Measurements from ENCODE around the gene LECT2. TPM values are rescaled to one million over a fixed set of nuclear protein-coding genes. Genes with fewer than 3 reads are reported as not detected.
A peak's percentile ranks its signal among the peaks of the same experiment; 100 is the strongest.

Gene LECT2
- total RNA-seq, 1 experiment from 2014 or later: not detected

DNA sequence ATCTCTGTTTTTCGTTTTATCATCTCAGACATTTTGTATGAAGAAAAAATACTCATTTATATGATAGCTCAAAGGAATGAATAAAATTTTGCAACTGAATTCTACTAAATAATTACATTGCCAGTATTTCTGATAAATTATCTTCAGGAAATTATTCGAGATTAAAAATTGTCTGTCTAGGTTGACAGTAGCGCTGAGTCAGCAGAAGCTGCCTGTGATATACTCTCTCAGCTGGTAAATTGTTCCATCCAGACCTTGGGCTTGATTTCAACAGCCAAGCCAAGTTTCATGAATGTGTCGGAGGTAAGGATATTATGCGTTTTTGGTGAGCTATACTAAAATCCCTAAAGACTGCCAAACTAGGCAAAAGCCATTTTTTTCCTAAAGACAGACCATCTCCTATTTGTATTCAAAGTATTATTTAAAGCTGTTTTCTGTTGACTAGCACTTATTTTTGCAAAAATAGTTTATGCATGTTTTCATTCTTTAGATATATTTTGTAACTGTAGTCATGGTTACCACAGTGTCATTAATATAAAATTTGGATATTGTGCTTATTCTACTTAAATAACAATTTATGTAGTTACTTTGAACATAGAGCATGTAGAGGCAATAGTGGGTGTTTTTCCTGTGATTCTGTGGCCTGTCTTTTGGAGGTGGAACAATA lies 17.4 kb downstream of the LECT2 start:
- DNase-seq (ENCODE audit: low read depth): no peak

- DNase-seq (ENCODE audit: low read depth): no peak
Observed at GRCh38 chr5:135934939-135935338, 19.8 kb downstream of the LECT2 start.

DNA sequence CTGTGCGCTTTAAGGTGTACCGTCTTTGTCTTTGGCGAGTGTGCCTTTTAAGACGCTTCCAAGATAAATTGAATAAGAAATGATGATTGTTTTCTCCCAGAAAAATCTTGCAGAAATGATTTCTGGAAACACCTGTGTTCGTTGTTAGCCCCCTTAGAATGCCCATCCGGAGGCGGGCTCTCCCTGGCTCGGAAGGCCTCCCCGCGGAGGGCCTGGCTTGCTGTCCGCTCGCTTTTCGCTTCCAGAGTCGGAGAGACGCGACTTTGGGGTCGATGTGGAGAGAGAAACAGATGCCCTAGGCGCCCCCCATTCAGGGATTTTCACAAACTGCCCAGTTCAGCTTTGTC lies 23.9 kb downstream of the LECT2 start:
- DNase-seq (ENCODE audit: low read depth): no peak

DNA sequence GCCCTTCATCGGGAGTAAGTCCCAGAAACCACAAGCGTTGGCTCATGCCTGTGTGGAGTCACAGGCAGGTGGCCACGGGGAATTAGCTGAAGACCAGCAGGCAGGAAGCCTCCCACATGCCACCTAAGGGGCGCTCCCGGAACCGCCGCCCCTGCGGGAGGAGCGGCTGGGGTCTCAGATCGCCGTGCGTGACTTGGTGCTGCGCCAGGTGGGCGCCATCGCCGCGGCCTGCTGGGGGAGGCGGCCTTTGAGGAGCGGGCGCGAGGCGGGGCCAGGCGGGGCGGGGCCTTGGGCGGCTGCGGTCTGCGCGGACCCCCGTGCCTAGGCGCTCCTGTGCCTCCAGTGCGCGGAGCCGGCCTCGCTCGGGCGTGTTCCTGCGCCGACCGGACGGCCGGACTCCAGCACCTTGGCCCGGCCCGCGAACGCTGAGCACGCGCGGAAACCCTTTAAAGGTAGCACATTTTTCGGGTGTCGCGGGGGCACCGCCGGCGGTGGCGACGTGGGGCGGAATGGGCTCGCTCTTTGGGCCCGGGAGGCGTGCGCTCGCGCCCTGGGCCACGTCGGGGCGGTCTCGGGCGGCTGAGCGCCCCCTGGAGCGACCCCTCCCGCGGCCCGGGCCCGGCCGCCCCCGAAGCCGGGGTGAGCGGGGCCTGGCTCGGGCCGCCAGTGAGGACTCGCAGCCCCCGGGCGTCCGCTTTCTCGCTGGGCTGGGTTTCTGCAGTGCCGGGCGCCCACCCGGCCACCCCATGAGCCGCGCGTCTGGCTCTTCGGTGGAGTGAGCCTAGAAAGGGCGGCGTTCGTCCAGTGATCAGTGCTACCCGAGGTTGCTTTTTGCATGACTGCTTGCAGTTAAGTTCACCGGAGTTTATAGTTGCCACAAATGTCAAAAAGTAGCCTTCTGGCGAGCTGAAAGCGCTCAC lies 24.5 kb downstream of the LECT2 start:
- DNase-seq (ENCODE audit: low read depth): no peak

DNA sequence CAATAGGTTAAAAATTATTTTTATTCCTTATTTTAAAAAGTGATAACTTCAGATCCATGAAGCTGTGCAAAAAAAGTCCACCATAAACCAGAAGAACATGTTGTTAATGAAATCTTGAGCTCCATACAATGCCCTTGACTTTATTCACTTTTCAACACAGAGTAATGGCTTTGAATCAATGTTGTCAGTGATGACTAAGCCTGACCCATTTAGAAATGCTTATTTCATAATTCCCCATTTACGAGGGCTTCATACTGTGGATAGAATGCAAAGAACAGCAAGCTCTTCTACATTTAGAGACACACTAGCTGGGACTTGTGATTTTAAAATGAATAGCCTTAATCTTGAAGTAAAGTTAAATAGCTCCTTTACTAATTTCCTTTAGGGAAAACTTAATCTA lies 33.4 kb downstream of the LECT2 start:
- DNase-seq (ENCODE audit: low read depth): peak; percentile 48

DNA sequence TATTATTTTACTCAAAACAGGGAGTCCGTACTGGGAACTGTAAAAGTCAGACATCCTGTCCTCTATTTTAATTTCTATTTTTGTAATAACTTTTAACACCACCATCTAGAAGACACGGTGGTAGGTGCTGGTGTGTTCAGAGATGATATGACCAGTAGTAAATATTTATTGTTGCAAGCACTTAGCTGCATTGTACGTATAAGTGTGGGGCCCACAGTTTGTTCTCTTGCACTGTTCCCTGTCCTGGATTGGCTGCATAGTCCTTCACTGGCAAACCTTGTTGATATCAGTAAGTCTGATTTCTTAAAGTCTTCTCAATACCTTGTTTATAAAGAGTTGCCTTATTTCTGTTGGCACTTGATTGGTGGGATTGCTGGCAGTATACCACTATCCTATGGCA lies 34.6 kb downstream of the LECT2 start:
- no peak for DNase-seq (ENCODE audit: low read depth)

- no peak for DNase-seq (ENCODE audit: low read depth)
Observed at GRCh38 chr5:135916638-135917263, 38.0 kb downstream of the LECT2 start.

GRCh38 chr5:135915466-135916001 lies 39.2 kb downstream of the LECT2 start:
- DNase-seq (ENCODE audit: low read depth): no peak

DNA sequence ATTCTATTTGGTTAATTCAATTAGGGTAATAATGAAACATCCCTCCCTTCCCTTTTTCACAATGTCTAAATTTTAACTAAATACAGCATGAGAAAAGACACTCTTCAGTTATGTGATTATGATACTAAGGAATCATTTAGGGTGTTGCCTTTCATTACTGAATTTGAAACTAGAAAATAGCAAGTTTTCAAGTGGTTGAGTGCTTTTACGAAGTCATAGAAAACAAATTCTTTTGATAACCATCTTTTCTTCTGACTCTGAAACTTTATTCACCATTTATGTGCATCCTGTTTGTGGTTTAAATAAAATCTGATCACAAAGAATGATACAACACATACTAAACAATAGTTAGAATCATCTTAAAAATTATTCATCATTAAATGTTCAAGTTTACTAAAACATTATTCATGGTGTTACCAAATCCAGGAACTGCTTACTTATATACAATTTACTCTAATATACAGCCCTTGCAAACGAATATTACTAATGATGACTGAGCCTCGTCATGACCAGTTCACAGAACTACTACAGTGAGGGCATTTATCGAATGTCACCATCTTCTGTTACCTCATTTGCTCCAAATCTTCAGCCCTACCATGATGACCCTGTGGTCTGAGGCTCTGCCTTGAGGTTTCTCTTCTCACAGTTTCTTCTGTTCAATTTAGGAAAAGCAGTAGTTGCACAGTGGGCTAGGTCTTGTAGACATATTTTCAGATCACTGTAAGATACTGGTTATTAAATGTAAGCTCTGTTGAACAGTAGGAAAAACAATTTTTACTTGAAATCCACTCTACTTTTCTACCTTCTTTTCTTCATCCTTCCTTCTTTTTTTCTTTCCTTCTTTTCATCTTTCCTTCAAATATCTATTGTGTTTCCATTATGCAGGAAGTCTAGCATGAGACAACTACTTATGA lies 40.8 kb downstream of the LECT2 start:
- no peak for DNase-seq (ENCODE audit: low read depth)

- no peak for DNase-seq (ENCODE audit: low read depth)
Observed at GRCh38 chr5:135905144-135905543, 49.6 kb downstream of the LECT2 start.

- no peak for DNase-seq (ENCODE audit: low read depth)
Observed at GRCh38 chr5:135901633-135902032, 53.1 kb downstream of the LECT2 start.

DNA sequence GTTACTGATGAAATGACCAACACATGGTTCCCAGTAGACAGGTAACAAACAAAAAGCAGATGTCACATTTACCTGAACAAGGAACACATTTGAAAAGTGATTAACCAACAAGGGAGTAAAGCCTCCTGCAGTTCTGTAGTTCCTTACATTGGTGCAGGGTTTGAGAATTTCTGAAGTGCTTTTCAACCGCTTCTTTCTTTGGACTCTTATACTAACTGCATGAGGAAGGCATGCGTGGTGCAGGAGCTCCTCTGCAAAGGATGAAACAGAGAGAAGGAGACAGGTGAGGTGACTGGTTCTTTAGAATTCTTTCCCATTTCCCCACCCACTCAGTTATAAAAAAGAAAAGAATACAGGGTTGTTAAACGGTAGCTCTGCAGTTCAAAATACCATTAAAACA lies 54.5 kb downstream of the LECT2 start:
- no peak for DNase-seq (ENCODE audit: low read depth)

DNA sequence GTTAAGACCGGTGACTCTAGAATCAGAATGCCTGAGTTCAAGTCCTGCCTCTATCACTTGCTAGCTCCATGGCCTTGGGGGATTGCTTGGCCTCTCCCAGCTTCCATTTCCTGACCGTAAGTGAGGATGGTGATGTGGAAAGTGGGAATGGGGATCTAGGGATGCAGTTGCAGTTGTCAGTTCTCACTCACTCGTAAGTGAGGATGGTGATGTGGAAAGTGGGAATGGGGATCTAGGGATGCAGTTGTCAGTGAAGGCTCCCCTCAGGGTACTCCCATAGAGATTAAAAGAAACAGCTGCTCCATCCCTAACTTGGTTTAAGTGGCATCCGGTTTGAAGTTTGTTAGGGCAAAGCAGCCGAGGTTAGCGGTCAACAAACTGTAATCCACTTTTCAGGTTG lies 56.1 kb downstream of the LECT2 start:
- DNase-seq (ENCODE audit: low read depth): no peak

Other genes with a start within 250 kb of the LECT2 start
- 1.4 TPM in 1 of 2 replicates, not detected in the other for gene SLC25A48, start 120.3 kb downstream of the LECT2 start, total RNA-seq (2014; rRNA removed; shearing (Covaris generic))
- not detected in 2 replicates for gene IL9, start 59.1 kb downstream of the LECT2 start, total RNA-seq (2014; rRNA removed; shearing (Covaris generic))
- 34.9 and 56.4 TPM in 2 replicates for gene TGFBI, start 74.0 kb upstream of the LECT2 start, total RNA-seq (2014; rRNA removed; shearing (Covaris generic))
- gene SMAD5, start 177.9 kb upstream of the LECT2 start, total RNA-seq (2014; rRNA removed; shearing (Covaris generic)): 57.0 and 67.8 TPM in 2 replicates
- gene SMIM32, start 238.2 kb upstream of the LECT2 start, total RNA-seq (2014; rRNA removed; shearing (Covaris generic)): not detected in 2 replicates